Measurements from ENCODE around the gene LRP3. TPM values are rescaled to one million over a fixed set of nuclear protein-coding genes. Genes with fewer than 3 reads are reported as not detected.
A peak's percentile ranks its signal among the peaks of the same experiment; 100 is the strongest.

Gene LRP3
- total and polyA plus RNA-seq, 2 donors from 2014 or later = 13.9 to 23.8 TPM

DNA sequence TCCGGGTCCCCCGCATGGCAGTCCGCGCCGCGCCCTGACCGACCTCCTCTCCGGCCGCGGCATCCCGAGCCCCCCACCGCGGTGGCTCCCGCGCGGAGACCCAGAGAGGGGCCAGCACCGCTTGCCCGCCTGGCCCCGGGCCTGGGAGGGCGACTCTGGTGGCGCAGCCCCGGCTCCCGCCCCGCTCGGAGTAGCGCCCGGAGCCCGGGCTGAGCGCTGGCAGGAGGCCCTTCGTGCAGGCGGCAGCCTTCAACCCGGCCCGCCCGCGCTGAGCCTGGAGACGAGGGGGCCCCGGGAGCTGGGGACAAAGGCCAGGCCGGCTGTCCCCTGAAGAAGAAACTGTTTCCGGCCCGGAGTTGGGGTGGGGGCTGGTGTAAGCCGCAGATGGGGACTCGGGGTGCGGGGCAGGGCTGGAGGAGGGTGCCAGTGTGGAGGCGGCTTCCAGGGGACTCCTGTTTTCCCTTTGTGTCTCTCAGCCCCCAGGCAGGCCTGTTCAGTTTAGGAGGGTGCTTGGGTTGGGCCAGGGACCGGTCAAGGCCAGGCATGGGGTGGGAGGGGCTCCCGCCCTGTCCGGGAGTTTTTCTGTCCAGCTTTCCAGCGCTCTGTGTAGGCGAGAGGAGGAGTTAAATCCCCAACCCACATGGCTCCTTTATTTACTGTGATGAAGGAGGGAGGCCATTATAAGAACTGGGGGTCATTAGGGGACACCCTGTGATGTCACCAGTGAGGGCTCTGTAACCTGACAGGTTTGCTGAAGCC is 935 bp downstream of the LRP3 start:
- Histone ChIP-seq H3K4me1 (ENCODE audit: control insufficient read depth in 2 of 3, insufficient read depth in 2 of 3, low read depth in 1 of 3, low read length in 3 of 3) (peaks cover 0 to 3% (median 0%) of the 10 kb centered on the region in 3 donors), H3K27ac (ENCODE audit: low read depth in 2 of 2, low read length in 2 of 2) (no peak overlapping the region), H3K9ac (ENCODE audit: low read length in 3 of 3) (peak overlapping the region in 1 of 3 donors; percentile 34), H3K36me3 (ENCODE audit: control insufficient read depth in 2 of 3, insufficient read depth in 3 of 3, low read length in 3 of 3) (no peaks in the 10 kb centered on the region), H3K9me3 (ENCODE audit: control insufficient read depth in 2 of 3, insufficient read depth in 1 of 3, low read length in 3 of 3) (no peaks in the 10 kb centered on the region), H3K4me3 (ENCODE audit: low read length in 3 of 3) (peak overlapping the region; percentile 1 to 52 (median 9)), H3K27me3 (ENCODE audit: control insufficient read depth, insufficient read depth, low read length) (no peaks in the 10 kb centered on the region)
- peak; percentile 23 to 79 (median 58) for DNase-seq
- no peak for FAIRE-seq
- TF ChIP-seq, protein P1, sequence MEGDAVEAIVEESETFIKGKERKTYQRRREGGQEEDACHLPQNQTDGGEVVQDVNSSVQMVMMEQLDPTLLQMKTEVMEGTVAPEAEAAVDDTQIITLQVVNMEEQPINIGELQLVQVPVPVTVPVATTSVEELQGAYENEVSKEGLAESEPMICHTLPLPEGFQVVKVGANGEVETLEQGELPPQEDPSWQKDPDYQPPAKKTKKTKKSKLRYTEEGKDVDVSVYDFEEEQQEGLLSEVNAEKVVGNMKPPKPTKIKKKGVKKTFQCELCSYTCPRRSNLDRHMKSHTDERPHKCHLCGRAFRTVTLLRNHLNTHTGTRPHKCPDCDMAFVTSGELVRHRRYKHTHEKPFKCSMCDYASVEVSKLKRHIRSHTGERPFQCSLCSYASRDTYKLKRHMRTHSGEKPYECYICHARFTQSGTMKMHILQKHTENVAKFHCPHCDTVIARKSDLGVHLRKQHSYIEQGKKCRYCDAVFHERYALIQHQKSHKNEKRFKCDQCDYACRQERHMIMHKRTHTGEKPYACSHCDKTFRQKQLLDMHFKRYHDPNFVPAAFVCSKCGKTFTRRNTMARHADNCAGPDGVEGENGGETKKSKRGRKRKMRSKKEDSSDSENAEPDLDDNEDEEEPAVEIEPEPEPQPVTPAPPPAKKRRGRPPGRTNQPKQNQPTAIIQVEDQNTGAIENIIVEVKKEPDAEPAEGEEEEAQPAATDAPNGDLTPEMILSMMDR (IDR thresholded peaks at IDR 0.05; ENCODE audit: borderline replicate concordance, extremely low read depth, insufficient read depth) = no peak
- intact Hi-C loops (cut with DNase I) = no loop called here

DNA sequence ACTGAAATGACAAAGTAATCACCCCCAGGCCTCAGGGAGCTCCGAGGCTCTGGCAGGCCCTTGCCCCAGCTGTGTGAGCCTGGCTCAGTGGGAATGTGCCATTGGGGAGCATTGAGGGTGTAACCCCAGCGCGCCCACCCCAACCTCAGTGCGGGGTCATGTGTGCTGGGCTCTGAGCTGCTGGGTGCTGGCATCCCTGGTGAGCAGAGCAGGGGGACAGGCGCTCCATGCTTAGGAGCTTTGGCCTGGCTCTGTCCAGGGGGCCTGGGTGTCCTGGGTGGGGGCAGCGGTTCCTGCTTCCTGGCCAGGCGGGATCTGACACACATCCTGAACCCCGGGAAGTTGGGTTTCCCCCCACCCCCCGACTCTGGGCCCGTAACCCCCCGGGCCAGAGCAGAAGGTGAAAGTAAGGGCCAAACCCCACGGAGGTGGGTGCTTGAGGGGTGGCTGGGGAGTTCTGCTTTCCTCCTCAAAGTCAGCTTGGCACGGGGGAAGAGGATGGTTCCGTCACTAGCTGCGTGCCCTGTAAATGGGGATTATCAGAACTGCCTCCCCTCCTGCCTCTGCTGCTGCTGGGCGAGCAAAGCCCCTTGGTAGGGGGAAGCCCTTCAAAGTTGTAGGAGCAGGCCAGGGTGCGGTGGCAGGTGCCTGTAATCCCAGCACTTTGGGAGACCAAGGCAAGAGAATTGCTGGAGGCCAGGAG is 1.7 kb downstream of the LRP3 start:
- H3K9me3 ChIP-seq (ENCODE audit: control insufficient read depth in 2 of 3, insufficient read depth in 1 of 3, low read length in 3 of 3) = no peaks in the 10 kb centered on the region
- H3K4me1 ChIP-seq (ENCODE audit: control insufficient read depth in 2 of 3, insufficient read depth in 2 of 3, low read depth in 1 of 3, low read length in 3 of 3) = peaks cover 0 to 3% (median 0%) of the 10 kb centered on the region in 3 donors
- no peaks in the 10 kb centered on the region for H3K36me3 ChIP-seq (ENCODE audit: control insufficient read depth in 2 of 3, insufficient read depth in 3 of 3, low read length in 3 of 3)
- intact Hi-C loops (cut with DNase I) = no loop called here
- H3K27me3 ChIP-seq (ENCODE audit: control insufficient read depth, insufficient read depth, low read length) = no peaks in the 10 kb centered on the region
- H3K4me3 ChIP-seq (ENCODE audit: low read length in 3 of 3) = peak overlapping the region; percentile 1 to 52 (median 9)
- FAIRE-seq (no peak), DNase-seq (peak in 2 of 5 donors; percentile 61 to 69)
- no peak overlapping the region for H3K27ac ChIP-seq (ENCODE audit: low read depth in 2 of 2, low read length in 2 of 2)
- TF ChIP-seq, protein P1 (IDR thresholded peaks at IDR 0.05; ENCODE audit: borderline replicate concordance, extremely low read depth, insufficient read depth) = no peak
- H3K9ac ChIP-seq (ENCODE audit: low read length in 3 of 3) = peak overlapping the region in 1 of 3 donors; percentile 34

DNA sequence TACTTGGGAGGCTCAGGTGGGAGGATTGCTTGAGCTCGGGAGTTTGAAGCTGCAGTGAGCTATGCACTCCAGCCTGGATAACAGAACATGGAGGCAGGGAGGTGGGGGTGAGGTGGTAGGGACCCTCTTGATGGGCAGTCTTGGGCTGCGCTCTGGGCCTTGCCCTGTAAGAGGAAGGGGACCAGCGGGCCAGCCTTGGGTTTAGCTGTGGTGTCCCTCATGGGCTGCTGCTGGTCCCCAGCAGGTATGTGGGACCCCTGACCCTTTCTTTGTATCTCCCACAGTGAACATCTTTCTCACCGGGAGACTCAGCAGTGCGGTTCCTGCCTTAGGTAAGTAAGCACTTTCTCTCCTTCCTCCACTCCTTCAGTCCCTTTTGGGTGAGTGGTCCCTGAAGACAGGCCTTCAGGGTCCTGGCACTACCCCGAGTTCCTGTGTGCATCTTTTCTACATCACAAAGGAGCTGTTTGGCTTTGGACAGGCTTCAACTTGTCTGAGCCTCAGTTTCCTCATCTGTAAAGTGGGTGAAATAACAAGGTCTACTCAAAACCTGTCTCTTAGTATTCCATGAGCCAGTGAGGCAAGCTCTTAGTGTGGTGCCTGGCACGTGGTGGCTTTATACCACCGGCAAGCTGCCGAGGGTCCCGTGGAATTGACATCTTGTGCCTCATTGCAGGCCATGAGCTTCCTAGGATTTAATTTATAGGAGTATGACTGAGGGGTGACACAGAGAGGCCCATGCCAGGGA is 2.5 kb downstream of the LRP3 start:
- Histone ChIP-seq H3K36me3 (ENCODE audit: control insufficient read depth in 2 of 3, insufficient read depth in 3 of 3, low read length in 3 of 3) (no peaks in the 10 kb centered on the region), H3K27me3 (ENCODE audit: control insufficient read depth, insufficient read depth, low read length) (no peaks in the 10 kb centered on the region), H3K9me3 (ENCODE audit: control insufficient read depth in 2 of 3, insufficient read depth in 1 of 3, low read length in 3 of 3) (no peaks in the 10 kb centered on the region), H3K27ac (ENCODE audit: low read depth in 2 of 2, low read length in 2 of 2) (no peak overlapping the region), H3K4me1 (ENCODE audit: control insufficient read depth in 2 of 3, insufficient read depth in 2 of 3, low read depth in 1 of 3, low read length in 3 of 3) (peaks cover 0 to 3% (median 0%) of the 10 kb centered on the region in 3 donors), H3K9ac (ENCODE audit: low read length in 3 of 3) (no peak overlapping the region), H3K4me3 (ENCODE audit: low read length in 3 of 3) (no peak overlapping the region)
- TF ChIP-seq, protein P1 (IDR thresholded peaks at IDR 0.05; ENCODE audit: borderline replicate concordance, extremely low read depth, insufficient read depth) = no peak
- FAIRE-seq (no peak), DNase-seq (no peak)
- intact Hi-C loops (cut with DNase I) = no loop called here

Measured in kidney (tissue), 14 donors.